NCI-H1048 (cell line): Measurements from ENCODE around the gene DOCK8.
"Not testable (repeated sequence)": the region's sequence is repeated elsewhere in the genome, so short reads cannot be mapped to it uniquely, and the experiment has no call there.

Source experiments
- DNase-seq: peaks from one replicate; lab custom pipeline; 2025; lab: John Stamatoyannopoulos, UW

Gene DOCK8

GRCh38 chr9:214648-215493 is at the start of gene DOCK8:
DOCK8 (plus strand) TSS chr9:214865; CDS start chr9:214977, 112 bp downstream.
- no peak for DNase-seq

- DNase-seq = not testable (repeated sequence)
Observed at GRCh38 chr9:169757-170156, 44.9 kb upstream of the DOCK8 start.

- DNase-seq = not testable (repeated sequence)
Observed at GRCh38 chr9:178140-178825, 36.4 kb upstream of the DOCK8 start.

GRCh38 chr9:178970-179383 is 35.7 kb upstream of the DOCK8 start, which contains the start of gene ZNG1A:
ZNG1A (minus strand) TSS chr9:179056; CDS start chr9:178969, 87 bp downstream.
- DNase-seq = peak; percentile 37

GRCh38 chr9:199601-200000 is 15.1 kb upstream of the DOCK8 start:
- not testable (repeated sequence) for DNase-seq

GRCh38 chr9:206481-206880 is 8.2 kb upstream of the DOCK8 start:
- DNase-seq = no peak

GRCh38 chr9:209143-209758 is 5.4 kb upstream of the DOCK8 start:
- DNase-seq = no peak

GRCh38 chr9:211036-211435 is 3.6 kb upstream of the DOCK8 start:
- no peak for DNase-seq

- no peak for DNase-seq
Observed at GRCh38 chr9:211557-211956, 3.1 kb upstream of the DOCK8 start.

- no peak for DNase-seq
Observed at GRCh38 chr9:212297-212696, 2.4 kb upstream of the DOCK8 start.

- not testable (repeated sequence) for DNase-seq
Observed at GRCh38 chr9:213901-214300, 764 bp upstream of the DOCK8 start.

- DNase-seq = no peak
Observed at GRCh38 chr9:214351-214647, 366 bp upstream of the DOCK8 start.

- no peak for DNase-seq
Observed at GRCh38 chr9:215631-216155, 1.0 kb downstream of the DOCK8 start.

GRCh38 chr9:216866-217265 is 2.2 kb downstream of the DOCK8 start:
- DNase-seq = no peak

- no peak for DNase-seq
Observed at GRCh38 chr9:217950-218349, 3.3 kb downstream of the DOCK8 start.

GRCh38 chr9:219036-219435 is 4.4 kb downstream of the DOCK8 start:
- not testable (repeated sequence) for DNase-seq

GRCh38 chr9:219670-220365 is 5.2 kb downstream of the DOCK8 start:
- no peak for DNase-seq

- no peak for DNase-seq
Observed at GRCh38 chr9:221989-222776, 7.5 kb downstream of the DOCK8 start.

GRCh38 chr9:223152-223551 is 8.5 kb downstream of the DOCK8 start:
- no peak for DNase-seq

- DNase-seq = no peak
Observed at GRCh38 chr9:224026-224425, 9.4 kb downstream of the DOCK8 start.
